OCI-LY1 (cell line): ENCODE results near the gene SCNN1B.

Experiments
- CTCF ChIP-seq: fragments of 200-600 bp; sonication (generic), shearing (Covaris generic); IDR thresholded peaks from 2 replicates; pipeline ENCODE4 v1.5.1; 2017; ENCODE audit warnings: mild to moderate bottlenecking, antibody characterized with exemption, low read length, moderate library complexity, mixed read lengths
- EZH2 ChIP-seq: fragments of 200-600 bp; sonication (generic), shearing (Covaris generic); IDR thresholded peaks from 2 replicates; pipeline ENCODE4 v1.8.0; 2017; ENCODE audit warnings: borderline replicate concordance, mixed run types, mild to moderate bottlenecking, antibody characterized with exemption, low read length, moderate library complexity, mixed read lengths

GRCh38 chr16:23408242-23408822 lies 106.2 kb downstream of the SCNN1B start:
- TF ChIP-seq CTCF = no peak
- no peak for TF ChIP-seq EZH2
